ENCODE measurements around the gene AP1B1.

The AP1B1 gene

GRCh38 chr22:29313126-29313575 lies 75.2 kb downstream of the AP1B1 start:
- DNase-seq (ENCODE audit: low spot score): peak; percentile 63

- DNase-seq (ENCODE audit: low spot score): no peak
Observed at GRCh38 chr22:29312218-29313125, 75.9 kb downstream of the AP1B1 start.

GRCh38 chr22:29311464-29312217 lies 76.7 kb downstream of the AP1B1 start:
- DNase-seq (ENCODE audit: low spot score): no peak

DNA sequence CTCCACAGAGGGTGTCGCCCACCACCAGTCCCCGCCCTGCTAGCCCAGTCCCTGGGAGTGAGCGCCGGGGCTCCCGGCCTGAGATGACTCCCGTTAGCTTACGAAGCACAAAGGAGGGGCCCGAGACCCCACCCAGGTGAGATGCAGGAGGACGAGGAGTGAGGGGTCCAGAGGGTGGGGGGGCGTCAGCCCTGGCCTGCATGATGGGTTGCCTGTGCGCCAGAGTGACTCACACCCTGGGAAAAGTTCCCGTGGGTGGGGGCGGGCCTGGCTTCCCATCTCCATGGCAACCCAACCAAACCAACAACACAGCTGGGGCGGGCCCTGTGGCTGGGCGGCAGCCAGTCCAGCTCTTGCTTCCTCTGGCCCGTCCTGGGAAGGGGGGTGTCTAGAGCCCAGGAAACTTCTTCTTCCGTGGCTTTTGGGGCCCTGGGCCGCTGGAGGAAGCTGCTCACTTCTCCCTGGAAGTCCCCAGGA lies 77.5 kb downstream of the AP1B1 start:
- peak; percentile 100 for DNase-seq (ENCODE audit: low spot score)

GRCh38 chr22:29310065-29310862 lies 78.1 kb downstream of the AP1B1 start:
- DNase-seq (ENCODE audit: low spot score): no peak

DNA sequence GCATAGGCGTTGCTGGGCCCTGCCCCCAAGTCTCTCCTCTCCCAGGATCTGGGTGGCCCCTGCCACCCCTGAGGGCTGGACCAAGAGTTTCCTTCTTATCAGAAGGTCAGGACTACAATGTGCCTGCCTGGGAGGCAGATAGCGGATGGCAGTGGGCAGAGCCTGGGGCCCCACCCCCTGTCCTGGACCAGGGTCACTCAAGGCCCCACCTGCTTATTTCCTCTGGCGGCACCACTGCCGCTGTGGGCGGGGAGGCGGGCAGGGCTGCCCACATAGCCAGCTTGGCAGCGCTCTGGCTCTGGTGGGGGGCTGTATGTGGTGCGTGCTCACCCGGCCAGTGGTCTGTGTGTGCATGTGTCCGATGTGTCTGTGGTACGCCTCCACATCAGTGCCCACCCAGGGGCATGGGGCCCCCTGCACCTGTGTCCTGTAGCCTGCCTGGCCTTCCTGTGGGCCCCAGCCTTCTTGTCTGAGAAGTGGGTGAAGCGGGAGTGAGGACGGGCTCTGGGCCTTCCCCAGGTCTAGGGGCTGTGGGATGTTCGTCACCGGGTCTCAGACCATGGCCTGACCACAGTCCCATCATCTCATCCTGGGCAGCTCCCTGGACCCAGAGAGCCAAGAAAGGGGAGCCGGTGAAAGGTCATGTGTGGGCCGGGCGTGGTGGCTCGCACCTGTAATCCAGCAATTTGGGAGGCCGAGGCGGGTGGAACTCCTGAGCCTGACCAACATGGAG lies 78.9 kb downstream of the AP1B1 start:
- no peak for DNase-seq (ENCODE audit: low spot score)

DNA sequence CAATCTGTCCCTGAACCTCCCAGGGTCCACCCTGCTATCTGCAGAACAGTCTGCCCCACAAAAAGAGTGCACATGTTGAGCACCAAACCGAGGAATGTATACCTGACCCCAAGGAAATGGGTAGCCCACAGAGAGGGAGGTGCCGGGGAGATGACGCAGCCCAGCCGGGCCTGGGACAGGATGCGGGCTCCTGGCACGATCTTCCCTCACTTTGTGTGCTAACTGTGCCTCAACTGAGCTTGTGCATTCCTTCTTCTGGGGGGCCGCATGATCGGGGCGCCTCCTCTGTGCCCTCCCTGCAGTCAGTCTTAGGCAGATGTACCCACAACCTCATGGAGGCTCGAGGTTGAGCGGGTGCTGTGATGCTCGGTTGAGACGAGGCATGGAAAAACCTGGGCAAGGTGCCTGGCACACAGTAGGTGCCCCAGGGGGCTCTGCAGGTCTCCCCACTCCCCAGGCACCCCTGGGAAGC lies 79.5 kb downstream of the AP1B1 start:
- DNase-seq (ENCODE audit: low spot score): peak; percentile 70

- no peak for DNase-seq (ENCODE audit: low spot score)
Observed at GRCh38 chr22:29308148-29308790, 80.1 kb downstream of the AP1B1 start.

- DNase-seq (ENCODE audit: low spot score): peak; percentile 36
Observed at GRCh38 chr22:29307596-29308147, 80.7 kb downstream of the AP1B1 start.

- peak; percentile 91 for DNase-seq (ENCODE audit: low spot score)
Observed at GRCh38 chr22:29306835-29307595, 81.4 kb downstream of the AP1B1 start.

- DNase-seq (ENCODE audit: low spot score): peak; percentile 95
Observed at GRCh38 chr22:29306175-29306834, 82.1 kb downstream of the AP1B1 start, which contains the start of gene GAS2L1. GAS2L1 (plus strand) TSS chr22:29306650; CDS start chr22:29308106, 1,456 bp downstream.

GRCh38 chr22:29305836-29306174 lies 82.6 kb downstream of the AP1B1 start:
- DNase-seq (ENCODE audit: low spot score): no peak

DNA sequence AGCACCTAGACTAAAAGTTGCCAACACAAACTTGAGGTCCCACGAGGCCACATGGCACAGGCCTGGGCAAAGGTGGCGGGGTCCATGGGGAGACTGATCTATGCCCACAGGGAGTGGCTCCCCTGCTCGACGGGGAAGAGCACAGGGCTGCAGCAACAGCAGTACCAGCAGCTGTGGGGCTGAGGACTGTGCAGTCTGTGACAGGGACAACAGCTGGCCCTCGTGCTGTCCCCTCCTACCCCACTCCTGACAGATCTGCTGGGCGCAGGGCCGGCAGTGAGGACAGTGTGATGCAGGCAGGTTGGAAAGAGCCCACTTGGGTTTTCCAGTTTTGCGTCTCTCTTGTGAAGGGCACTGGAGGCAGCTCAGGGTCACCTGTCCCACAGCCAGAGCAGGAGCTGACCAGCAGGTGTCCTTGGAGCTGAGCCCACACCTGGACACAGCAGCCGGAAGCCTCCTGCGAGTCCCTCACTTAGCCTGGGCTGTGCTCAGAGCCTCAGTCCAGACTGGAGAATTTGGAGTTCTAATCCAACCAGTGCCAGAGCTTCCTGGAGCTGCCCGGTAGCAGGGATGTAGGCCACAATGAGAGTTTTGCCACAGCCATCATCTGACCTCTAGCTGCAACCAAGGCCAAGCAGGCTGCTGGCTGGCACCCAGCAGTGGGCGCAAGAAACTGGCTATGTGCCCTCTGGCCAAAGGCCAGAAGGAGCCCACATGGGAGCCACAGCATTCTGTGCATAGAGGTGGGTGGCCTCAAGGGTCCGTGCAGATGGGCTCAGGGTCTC lies 85.5 kb downstream of the AP1B1 start:
- no peak for DNase-seq (ENCODE audit: low spot score)

GRCh38 chr22:29302402-29302680 lies 86.0 kb downstream of the AP1B1 start:
- no peak for DNase-seq (ENCODE audit: low spot score)

GRCh38 chr22:29301716-29302401 lies 86.5 kb downstream of the AP1B1 start:
- no peak for DNase-seq (ENCODE audit: low spot score)

DNA sequence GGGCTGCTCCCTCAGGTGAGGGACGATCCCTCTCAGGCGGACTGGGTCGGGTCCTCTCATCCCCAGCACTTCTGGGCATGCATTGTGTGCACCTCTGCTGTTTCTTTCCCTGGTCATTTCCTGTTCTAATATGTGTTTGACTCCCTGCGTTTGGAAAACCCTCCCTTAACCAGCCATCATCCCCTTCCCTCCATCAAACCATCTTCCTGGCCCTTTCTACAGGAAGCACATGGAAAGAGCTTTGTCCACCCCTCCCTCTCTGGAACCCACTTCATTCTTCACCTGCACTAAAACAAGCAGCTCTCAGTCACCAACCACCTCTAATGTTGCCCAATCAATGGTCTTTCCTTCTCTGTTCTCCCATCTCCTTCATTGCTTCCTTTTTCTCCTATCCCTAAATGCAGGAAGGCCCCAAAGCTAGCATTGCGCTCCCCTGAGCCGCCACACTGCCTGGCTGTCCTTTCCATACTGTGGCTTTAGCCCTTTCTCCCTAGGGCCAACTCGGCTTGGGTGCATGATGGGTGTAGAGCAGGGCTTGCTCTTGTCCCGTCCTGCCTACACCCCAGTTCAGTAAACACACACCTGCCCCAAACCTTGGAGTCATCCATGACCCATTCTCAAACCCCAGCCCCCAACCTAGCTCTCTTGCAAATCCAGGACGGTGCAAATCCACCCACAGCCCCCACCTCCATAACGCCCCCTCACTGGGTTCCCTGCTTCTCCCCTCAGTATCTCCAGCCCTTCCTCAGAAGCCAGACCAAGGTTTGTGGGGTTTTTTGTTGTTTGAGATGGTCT lies 87.4 kb downstream of the AP1B1 start:
- no peak for DNase-seq (ENCODE audit: low spot score)

DNA sequence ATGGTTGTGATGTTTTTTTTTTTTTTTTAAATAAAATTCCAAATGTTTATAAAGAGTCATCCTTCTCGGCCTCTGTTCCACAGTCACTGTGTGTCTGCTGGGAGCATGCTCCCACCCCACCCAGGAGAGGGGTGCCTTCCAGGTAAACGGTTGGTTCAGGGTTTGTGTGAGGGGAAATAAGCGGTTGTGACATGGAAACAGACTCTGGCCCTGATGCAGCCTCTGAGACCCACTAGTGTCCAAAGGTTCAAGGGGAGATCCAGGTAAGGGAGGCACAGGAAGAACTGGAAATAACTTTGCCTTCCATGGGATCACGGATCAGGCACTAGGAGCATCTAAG lies 87.9 kb downstream of the AP1B1 start:
- no peak for DNase-seq (ENCODE audit: low spot score)
